ENCODE measurements around the gene CAPN6.

CAPN6 gene

GRCh38 chrX:111200327-111200726 lies 70.0 kb downstream of the CAPN6 start:
- DNase-seq (ENCODE audit: low spot score), result no peak

GRCh38 chrX:111199505-111199904 lies 70.8 kb downstream of the CAPN6 start:
- DNase-seq (ENCODE audit: low spot score), result no peak
